Thoracic aorta (tissue), 2 donors: Measurements from ENCODE around the gene MCF2L. TPM values are rescaled to one million over a fixed set of nuclear protein-coding genes. Genes with fewer than 3 reads are reported as not detected.
"Not testable (repeated sequence)": the region's sequence is repeated elsewhere in the genome, so short reads cannot be mapped to it uniquely, and the experiment has no call there.

Source experiments
- ATAC-seq: fragments of 150-250 bp; one replicate; pipeline ENCODE4 v1.8.0; 2017; ENCODE audit warnings: low read depth; ENCODE audit not compliant: insufficient number of reproducible peaks, low FRiP score
- DNase-seq: peaks from one replicate; pipeline ENCODE4 v3.0.0-alpha.2; 2020; ENCODE audit warnings: low spot score
- H3K27ac ChIP-seq, 2 donors: fragments of 200-600 bp; sonication (generic); 1 replicate in 1 of 2; 2 replicates in 1 of 2; pipeline ENCODE4 v1.5.1; 2016; ENCODE audit warnings: mild to moderate bottlenecking in 2 of 2, moderate library complexity in 2 of 2
- H3K27me3 ChIP-seq: fragments of 200-600 bp; sonication (generic); replicated peaks from 2 replicates; pipeline ENCODE4 v1.6.0; 2016; ENCODE audit warnings: mild to moderate bottlenecking; ENCODE audit not compliant: insufficient read depth
- H3K36me3 ChIP-seq: fragments of 200-600 bp; sonication (generic); one replicate; pipeline ENCODE4 v1.5.1; 2016
- H3K4me1 ChIP-seq, 2 donors: fragments of 200-600 bp; sonication (generic); 1 replicate in 1 of 2; 2 replicates in 1 of 2; pipeline versions ENCODE4 v1.5.1 to v1.6.0; 2016; ENCODE audit warnings: low read depth in 2 of 2, mild to moderate bottlenecking in 1 of 2; ENCODE audit not compliant: control insufficient read depth in 1 of 2
- H3K4me3 ChIP-seq: fragments of 200-600 bp; sonication (generic); 2 replicates; pipeline ENCODE4 v1.5.1; 2016; ENCODE audit warnings: mild to moderate bottlenecking
- H3K9me3 ChIP-seq: fragments of 200-600 bp; sonication (generic); 2 replicates; pipeline ENCODE4 v1.5.1; 2016
- CTCF ChIP-seq: fragments of 200-600 bp; sonication (generic); IDR thresholded peaks from one replicate; pipeline ENCODE4 v1.5.1; 2019; ENCODE audit warnings: antibody characterized with exemption
- total RNA-seq, 2 donors: library from RNA; depleted of rRNA; stranded (reverse); fragments of >200 nt; gene quantifications; one replicate each; pipeline versions ENCODE4 v1.1.0 to v1.2.3, GENCODE V29; 2016

The MCF2L gene
- total RNA-seq, 2 donors from 2014 or later: 34.9 to 49.2 TPM

- no peak for TF ChIP-seq CTCF
- no peak overlapping the region for H3K4me3 ChIP-seq
- DNase-seq (no peak), ATAC-seq (no peak)
- H3K36me3 ChIP-seq: no peaks in the 10 kb centered on the region
- peaks cover 8 to 13% of the 10 kb centered on the region in 2 donors for H3K4me1 ChIP-seq
- H3K27ac ChIP-seq: no peak overlapping the region
- no peaks in the 10 kb centered on the region for H3K27me3 ChIP-seq
- no peaks in the 10 kb centered on the region for H3K9me3 ChIP-seq
Measured at GRCh38 chr13:112940236-112940635, 28.8 kb upstream of the MCF2L start.

GRCh38 chr13:112941349-112941748 is 27.7 kb upstream of the MCF2L start:
- no peak for ATAC-seq

GRCh38 chr13:112941765-112942164 is 27.2 kb upstream of the MCF2L start:
- H3K27ac ChIP-seq, ATAC-seq, H3K9me3 ChIP-seq, H3K4me3 ChIP-seq, H3K36me3 ChIP-seq, H3K27me3 ChIP-seq, DNase-seq: not testable (repeated sequence)
- H3K4me1 ChIP-seq: peaks cover 8 to 13% of the 10 kb centered on the region in 2 donors

More at GRCh38 chr13:112941349-112941748, 27.7 kb upstream of the MCF2L start:
- Histone ChIP-seq H3K4me3 (no peak overlapping the region), H3K4me1 (peaks cover 8 to 13% of the 10 kb centered on the region in 2 donors), H3K36me3 (no peaks in the 10 kb centered on the region), H3K27me3 (no peaks in the 10 kb centered on the region), H3K9me3 (no peaks in the 10 kb centered on the region), H3K27ac (no peak overlapping the region)
- DNase-seq: no peak
- TF ChIP-seq CTCF: no peak

- DNase-seq (peak; percentile 97), ATAC-seq (peak; percentile 87)
- Histone ChIP-seq H3K4me3 (peak overlapping the region; percentile 78), H3K27me3 (no peaks in the 10 kb centered on the region), H3K4me1 (peaks cover 8 to 13% of the 10 kb centered on the region in 2 donors), H3K9me3 (no peaks in the 10 kb centered on the region), H3K27ac (no peak overlapping the region), H3K36me3 (no peaks in the 10 kb centered on the region)
- peak; percentile 83 for TF ChIP-seq CTCF
Measured at GRCh38 chr13:112942689-112943308, 26.2 kb upstream of the MCF2L start.

- H3K27me3 ChIP-seq: no peaks in the 10 kb centered on the region
- no peak for TF ChIP-seq CTCF
- peak overlapping the region; percentile 78 for H3K4me3 ChIP-seq
- no peaks in the 10 kb centered on the region for H3K9me3 ChIP-seq
- ATAC-seq (no peak), DNase-seq (no peak)
- H3K4me1 ChIP-seq: peaks cover 8 to 13% of the 10 kb centered on the region in 2 donors
- H3K36me3 ChIP-seq: no peaks in the 10 kb centered on the region
- H3K27ac ChIP-seq: no peak overlapping the region
Measured at GRCh38 chr13:112943309-112944125, 25.5 kb upstream of the MCF2L start.
